HUDEP-2 (cell line): ENCODE data around the gene SEC23B.
"Not testable (repeated sequence)": the region's sequence is repeated elsewhere in the genome, so short reads cannot be mapped to it uniquely, and the experiment has no call there.

Experiments used
- DNase-seq, 76 experiments: peaks; one replicate each; lab custom pipeline; 2025; ENCODE audit not compliant: unreplicated experiment in 76 of 76; lab: John Stamatoyannopoulos, UW

Gene SEC23B

DNA sequence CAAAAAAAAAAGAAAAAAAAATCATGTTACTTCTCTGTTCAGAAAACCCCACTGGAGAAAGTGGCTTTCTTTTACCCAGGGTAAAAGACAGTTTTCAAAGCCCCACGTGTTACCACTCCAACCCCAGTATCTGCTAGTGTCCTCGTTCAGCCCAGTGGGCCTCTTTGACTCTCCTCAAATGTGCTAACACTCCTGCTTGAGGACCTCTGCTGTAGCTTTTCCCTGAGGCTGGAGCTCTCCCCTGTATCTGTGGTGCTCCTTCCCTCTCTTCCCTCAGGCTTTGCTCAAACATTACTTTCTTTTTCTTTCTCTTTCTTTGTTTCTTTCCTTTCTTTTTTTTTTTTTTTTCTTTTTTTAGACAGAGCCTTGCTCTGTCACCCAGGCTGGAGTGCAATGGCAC is 15.3 kb downstream of the SEC23B start:
- DNase-seq = no peak

DNA sequence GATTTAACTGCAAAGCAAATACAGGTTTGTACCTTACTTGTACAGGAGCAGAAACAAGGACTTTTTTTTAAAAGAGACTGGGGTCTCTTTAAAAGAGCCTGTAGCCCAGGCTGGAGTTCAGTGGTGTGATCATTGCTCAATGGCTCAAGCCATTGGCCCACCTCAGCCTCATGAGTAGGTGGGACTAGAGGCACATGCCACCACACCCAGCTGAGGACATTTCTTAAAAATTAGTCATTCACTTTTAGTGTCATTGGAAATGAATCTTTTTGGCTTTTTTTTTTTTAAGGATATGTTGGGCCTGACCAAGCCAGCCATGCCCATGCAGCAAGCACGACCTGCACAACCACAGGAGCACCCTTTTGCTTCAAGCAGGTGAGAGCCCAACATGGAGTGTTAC is 16.9 kb downstream of the SEC23B start:
- no peak for DNase-seq

DNA sequence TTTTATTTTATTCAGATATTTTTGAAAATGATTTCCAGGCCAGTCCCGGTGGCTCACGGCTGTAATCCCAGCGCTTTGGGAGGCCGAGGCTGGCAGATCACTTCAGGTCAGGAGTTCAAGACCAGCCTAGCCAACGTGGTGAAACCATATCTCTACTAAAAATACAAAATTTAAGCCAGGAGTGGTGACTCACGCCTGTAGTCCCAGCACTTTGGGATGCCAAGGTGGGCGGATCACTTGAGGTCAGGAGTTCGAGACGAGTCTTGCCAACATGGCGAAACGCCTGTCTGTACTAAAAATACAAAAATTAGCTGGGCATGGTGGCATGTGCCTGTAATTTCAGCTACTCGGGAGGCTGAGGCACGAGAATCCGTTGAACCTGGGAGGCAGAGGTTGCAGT is 19.0 kb downstream of the SEC23B start:
- not testable (repeated sequence) for DNase-seq

GRCh38 chr20:18527339-18527738 is 19.6 kb downstream of the SEC23B start:
- DNase-seq = no peak

DNA sequence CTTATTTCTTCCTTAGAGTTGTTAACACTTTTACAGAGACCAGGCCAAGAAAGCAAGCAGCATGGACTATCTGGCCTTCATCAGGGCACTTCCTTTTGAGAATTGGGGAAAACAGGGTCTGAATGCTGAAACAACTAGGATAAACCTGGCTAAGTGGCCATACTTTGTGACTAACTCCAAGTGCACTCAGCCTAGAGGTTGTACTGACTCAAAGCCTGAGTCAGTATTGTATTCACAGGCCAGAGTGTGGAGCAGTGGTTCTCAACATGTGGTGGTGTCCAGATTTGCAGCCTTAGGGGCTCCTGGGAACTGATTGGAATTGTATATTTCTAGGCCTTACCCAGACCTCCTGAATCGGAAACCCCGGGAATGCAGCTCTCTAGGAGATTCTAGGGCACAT is 20.1 kb downstream of the SEC23B start:
- DNase-seq = no peak

- no peak for DNase-seq
Observed at GRCh38 chr20:18529041-18529440, 21.3 kb downstream of the SEC23B start.

DNA sequence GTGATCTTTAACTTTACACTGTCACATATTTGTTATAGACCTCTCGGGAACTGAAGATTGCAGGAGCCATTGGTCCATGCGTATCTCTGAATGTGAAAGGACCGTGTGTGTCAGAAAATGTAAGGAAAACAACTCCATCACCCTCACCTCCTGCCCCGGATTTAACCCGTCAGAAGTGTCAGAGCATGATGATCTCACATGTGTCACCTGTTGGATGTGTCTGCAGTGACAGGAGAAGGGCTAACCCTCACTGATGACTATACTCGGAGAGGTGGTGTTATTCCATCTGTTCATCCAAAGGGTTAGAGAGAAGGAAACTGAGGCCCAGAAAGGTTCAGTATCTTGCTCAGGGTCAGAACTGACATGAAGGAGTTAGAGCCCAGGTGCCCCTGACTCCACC is 24.9 kb downstream of the SEC23B start:
- DNase-seq = no peak

DNA sequence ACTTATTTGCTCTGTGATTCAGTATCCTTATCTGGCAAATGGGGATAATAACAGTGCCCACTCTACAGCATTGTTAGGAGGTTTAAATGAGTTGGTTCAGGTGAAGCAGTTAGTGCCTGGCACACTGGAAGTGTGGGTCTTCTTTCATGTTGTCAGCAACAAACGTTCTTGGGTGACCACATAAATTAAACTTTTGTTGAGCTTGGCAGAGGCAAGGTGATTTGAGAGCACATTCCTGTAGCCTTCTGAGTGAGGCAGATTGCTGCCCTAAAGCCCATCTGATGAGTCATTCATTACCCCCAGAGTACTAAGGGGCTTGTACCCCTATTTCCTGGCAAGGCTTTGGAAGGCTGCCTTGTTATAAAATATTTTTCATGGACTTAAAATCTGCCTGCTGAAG is 25.8 kb downstream of the SEC23B start:
- DNase-seq = no peak

DNA sequence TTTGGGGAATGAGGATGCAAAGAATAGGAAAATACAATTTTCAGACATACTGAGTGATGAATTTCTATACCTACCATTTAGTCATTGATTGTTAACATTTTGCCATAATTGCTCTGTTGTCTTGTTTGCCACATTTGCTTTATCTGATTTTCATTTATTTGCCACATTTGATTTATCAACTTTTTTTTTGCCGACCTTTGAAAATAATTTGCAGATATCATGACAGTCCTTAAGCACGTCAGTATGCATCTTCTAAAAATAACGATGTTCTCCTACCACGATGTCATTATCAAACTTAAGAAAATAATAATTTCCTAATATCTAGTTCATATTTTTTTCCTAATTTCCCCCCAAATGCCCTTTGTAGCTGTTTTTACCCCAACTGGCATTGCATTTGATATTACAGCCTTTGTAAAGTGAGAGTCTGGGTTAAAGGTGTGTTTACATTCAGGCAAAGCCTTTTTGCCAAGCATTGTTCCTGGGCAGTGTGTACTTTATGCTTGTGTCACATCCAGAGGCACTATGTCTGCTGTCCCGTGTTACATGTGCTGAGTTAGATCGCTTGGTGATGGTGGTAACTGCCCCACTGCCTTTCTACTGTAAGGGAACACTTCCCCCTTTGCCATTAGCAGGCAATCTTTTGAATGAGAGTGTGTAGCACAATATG is 26.4 kb downstream of the SEC23B start:
- DNase-seq = no peak

DNA sequence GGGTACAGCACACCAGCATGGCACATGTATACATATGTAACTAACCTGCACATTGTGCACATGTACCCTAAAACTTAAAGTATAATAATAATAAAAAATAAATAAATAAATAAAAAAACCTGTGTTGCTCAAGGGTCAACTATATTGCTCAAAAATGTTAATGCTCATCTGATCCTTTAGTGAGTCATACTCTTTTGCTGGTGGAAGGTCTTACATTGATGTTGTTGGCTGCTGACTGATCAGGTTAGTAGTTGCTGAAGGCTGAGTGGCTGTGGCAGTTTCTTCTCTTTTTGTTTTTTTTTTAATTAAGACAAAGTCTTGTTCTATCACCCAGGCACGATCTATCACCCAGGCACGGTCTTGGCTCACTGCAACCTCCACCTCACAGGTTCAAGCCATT is 29.9 kb downstream of the SEC23B start:
- no peak for DNase-seq

- no peak for DNase-seq
Observed at GRCh38 chr20:18541741-18542140, 34.0 kb downstream of the SEC23B start.

DNA sequence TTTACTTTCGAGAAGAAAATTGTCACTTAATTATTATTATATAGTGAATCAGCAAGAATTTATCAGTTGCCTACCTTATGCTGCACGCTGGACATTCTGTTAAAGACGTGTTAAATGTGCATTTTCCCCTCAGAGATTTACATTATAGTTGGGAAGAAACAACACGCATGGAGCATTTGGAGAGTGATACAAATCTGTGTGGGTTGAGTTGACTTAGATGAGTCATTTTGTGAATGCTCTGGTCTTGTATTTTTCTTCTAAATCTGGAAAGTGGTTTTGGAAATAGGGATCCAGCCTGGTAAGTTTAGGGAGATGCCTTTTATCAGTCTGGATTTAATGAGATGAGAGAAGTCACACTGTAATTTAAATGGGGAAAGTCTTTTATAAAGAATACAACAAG is 35.5 kb downstream of the SEC23B start:
- no peak for DNase-seq

DNA sequence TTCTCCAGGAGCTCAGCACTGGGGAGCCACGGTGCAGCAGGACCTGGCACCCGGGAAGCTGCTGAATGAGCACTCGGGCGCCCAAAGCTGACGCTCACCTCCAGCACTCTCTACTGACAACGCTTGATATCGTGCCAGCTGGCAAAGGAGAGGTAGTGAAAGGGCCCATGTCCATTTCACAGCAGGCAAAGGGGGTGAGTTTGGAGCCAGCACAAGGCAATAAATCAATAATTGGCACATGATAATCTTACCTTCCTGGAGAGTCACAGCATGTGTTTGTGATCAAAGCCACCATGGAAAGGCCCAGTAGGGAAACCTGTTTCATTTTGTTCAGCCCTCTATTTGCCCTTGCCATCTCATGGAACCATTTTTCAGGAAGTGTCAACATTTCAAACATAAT is 36.2 kb downstream of the SEC23B start:
- DNase-seq = no peak

- DNase-seq = no peak
Observed at GRCh38 chr20:18545566-18545965, 37.8 kb downstream of the SEC23B start.

GRCh38 chr20:18548465-18548864 is 40.7 kb downstream of the SEC23B start:
- DNase-seq = no peak

DNA sequence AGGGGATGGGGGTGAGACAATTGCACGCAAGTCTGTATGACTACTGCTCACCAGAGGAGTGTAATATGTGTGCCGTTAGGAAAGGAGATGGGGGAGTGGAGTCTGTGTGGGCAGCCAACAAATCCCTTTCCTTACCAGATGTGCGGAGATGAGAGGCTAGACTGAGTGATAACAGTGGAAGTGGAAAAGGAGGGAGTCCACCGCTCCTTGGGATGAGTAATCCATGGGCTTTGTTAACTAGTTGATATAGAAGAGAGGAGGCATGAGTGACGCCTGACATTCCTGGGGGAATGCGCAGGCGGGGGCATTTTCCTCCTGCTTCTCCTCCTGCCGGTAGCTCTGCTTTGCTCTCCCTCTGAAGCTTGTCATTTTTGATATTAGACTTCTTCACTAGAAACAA is 46.0 kb downstream of the SEC23B start:
- no peak for DNase-seq

GRCh38 chr20:18566892-18567738 is 59.4 kb downstream of the SEC23B start, which contains the start of gene SMIM26:
SMIM26 (plus strand) TSS chr20:18567432; CDS start chr20:18567479, 47 bp downstream.
- peak in 75 of 76 experiments; percentile 47 to 96 (median 85) for DNase-seq

DNA sequence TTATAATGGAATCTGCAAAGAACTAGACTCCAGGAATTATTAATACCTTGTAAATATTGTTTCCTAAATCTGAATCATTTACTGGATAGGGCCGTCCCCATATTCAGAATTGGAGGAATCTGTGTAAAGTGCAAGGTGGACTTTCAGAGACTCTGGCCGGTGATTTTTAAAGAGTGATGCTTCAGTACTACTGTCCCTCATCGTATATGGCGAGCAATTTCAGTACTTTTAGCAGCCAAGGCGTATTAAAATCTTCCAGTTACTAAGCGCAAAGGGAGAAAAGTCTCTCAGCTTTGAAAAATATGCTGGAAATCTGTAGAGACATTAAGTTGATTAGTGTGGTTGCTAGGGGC is 60.0 kb downstream of the SEC23B start:
- DNase-seq = no peak

- DNase-seq = no peak
Observed at GRCh38 chr20:18571009-18571408, 63.3 kb downstream of the SEC23B start.

GRCh38 chr20:18571578-18571977 is 63.8 kb downstream of the SEC23B start:
- DNase-seq = no peak

DNA sequence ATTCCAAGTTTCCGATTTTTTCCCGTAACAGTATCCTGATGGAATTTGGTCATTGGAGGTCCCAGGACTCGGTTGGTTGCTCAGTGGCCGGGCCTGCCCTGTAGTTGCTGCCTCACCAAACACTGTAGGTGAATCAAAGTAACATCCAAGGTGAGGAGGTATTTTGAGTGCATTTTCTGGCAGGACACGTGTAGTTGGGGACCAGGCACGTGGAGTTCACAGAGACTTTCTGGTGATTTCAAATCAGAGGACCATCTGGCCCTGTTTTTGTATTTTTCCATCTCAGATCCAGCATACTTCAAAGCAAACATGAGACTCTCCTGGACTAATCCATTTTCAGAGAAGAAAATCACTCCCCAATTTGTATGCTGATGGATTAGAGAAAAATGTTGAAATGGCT is 70.2 kb downstream of the SEC23B start:
- DNase-seq = no peak

DNA sequence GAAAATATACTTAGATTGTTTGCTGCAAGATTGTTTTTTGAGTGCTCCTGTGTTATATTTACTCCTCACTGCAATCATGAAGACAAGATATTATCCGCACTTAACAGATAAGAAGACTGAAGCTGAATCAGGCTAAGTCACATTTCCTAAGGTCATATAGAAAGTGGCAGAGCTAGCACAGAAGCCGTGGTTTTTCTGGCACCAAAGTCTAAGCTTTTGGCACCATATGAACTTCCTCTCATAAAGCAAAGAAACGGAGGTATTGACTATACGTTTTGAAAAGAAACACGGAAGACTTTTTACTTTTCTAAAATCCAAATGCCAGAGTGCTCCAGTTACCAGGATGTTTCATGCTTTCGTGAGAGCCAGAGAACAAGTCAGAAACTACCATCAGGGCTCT is 70.8 kb downstream of the SEC23B start:
- DNase-seq = peak in 1 of 76 experiments; percentile 9
